ENCODE results near the gene HSD17B14.
"Not testable (repeated sequence)": the region's sequence is repeated elsewhere in the genome, so short reads cannot be mapped to it uniquely, and the experiment has no call there.

The HSD17B14 gene

GRCh38 chr19:48836089-48837017, at the start of gene HSD17B14:
HSD17B14 (minus strand) TSS chr19:48836491; CDS start chr19:48836411, 80 bp downstream.
- no peak for DNase-seq (ENCODE audit: low read depth)

GRCh38 chr19:48883726-48884125, 47.4 kb upstream of the HSD17B14 start:
- no peak for DNase-seq (ENCODE audit: low read depth)

DNA sequence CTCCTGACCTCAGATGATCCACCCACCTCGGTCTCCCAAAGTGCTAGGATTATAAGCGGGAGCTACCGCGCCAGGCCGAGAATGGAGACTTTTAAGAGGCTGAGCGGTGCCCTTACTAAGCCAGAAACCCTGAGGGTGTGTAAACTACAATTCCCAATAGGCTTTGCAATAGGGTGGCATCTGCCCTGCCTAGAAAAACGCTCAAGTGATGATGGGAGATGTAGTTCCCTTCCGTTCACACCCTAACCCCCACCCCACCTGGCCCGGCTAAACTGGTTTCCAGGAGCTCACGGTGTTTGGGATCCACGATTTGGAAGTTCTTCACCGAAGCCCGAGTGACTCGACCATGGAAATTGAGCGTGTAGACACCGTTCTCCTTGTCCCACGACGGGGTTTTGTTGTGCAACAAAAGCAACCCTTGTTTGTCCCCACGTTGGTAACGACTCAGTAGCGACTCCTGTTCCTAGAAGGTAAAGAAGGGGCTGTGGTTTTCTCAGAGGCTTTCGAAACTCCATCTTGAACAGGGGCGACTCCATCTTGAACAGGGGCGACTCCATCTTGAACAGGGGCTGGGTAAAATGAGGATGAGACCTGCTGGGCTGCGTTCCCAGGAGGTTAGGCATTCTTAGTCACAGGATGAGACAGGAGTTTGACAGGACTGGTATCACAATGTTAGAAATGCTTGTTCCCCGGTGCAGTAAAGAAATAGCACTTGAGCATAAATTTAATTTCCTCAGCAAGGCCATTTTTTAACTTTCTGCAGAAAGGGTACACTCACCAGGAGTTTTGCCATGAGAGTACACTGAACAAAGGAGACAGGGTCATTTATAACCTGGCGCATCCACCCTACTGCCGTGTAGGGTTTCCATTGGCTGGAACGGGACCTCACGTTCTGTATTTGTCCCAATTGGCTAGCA, 45.7 kb upstream of the HSD17B14 start:
- DNase-seq (ENCODE audit: low read depth), result no peak

DNA sequence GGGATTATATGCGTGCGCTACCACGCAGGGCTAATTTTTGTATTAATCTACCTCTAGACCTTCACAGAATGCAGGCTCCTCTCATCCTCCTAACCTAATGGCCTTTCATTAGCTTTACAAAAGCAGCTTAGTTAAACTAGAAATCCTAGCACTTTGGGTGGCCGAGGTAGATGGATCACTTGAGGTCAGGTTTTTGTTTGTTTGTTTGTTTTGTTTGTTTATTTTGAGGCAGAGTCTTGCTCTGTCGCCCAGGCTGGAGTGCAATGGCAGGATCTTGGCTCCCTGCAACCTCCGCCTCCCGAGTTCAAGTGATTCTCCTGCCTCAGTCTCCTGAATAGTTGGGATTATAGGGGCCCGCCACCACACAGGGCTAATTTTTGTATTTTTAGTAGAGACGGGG, 43.4 kb upstream of the HSD17B14 start:
- not testable (repeated sequence) for DNase-seq (ENCODE audit: low read depth)

GRCh38 chr19:48879025-48879637, 42.8 kb upstream of the HSD17B14 start:
- no peak for DNase-seq (ENCODE audit: low read depth)

- DNase-seq (ENCODE audit: low read depth), result no peak
Measured at GRCh38 chr19:48878196-48879024, 42.1 kb upstream of the HSD17B14 start.

- no peak for DNase-seq (ENCODE audit: low read depth)
Measured at GRCh38 chr19:48877855-48878195, 41.5 kb upstream of the HSD17B14 start.

- not testable (repeated sequence) for DNase-seq (ENCODE audit: low read depth)
Measured at GRCh38 chr19:48876043-48876981, 40.0 kb upstream of the HSD17B14 start.

DNA sequence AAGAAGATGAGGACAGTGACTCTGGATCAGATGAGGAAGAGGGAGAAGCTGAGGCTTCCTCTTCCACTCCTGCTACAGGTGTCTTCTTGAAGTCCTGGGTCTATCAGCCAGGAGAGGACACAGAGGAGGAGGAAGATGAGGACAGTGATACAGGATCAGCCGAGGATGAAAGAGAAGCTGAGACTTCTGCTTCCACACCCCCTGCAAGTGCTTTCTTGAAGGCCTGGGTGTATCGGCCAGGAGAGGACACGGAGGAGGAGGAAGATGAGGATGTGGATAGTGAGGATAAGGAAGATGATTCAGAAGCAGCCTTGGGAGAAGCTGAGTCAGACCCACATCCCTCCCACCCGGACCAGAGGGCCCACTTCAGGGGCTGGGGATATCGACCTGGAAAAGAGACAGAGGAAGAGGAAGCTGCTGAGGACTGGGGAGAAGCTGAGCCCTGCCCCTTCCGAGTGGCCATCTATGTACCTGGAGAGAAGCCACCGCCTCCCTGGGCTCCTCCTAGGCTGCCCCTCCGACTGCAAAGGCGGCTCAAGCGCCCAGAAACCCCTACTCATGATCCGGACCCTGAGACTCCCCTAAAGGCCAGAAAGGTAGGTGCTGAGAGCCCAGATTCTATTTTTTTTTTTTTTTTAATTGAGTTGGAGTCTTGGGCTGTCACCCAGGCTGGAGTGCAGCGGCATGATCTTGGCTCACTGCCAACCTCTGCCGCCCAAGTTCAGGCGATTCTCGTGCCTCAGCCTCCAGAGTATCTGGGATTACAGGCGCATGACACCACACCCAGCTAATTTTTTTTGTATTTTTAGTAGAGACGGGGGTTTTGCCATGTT, 38.2 kb upstream of the HSD17B14 start:
- no peak for DNase-seq (ENCODE audit: low read depth)

- DNase-seq (ENCODE audit: low read depth), result no peak
Measured at GRCh38 chr19:48873476-48874302, 37.4 kb upstream of the HSD17B14 start.

GRCh38 chr19:48872884-48873475, 36.7 kb upstream of the HSD17B14 start:
- DNase-seq (ENCODE audit: low read depth), result peak; percentile 61

DNA sequence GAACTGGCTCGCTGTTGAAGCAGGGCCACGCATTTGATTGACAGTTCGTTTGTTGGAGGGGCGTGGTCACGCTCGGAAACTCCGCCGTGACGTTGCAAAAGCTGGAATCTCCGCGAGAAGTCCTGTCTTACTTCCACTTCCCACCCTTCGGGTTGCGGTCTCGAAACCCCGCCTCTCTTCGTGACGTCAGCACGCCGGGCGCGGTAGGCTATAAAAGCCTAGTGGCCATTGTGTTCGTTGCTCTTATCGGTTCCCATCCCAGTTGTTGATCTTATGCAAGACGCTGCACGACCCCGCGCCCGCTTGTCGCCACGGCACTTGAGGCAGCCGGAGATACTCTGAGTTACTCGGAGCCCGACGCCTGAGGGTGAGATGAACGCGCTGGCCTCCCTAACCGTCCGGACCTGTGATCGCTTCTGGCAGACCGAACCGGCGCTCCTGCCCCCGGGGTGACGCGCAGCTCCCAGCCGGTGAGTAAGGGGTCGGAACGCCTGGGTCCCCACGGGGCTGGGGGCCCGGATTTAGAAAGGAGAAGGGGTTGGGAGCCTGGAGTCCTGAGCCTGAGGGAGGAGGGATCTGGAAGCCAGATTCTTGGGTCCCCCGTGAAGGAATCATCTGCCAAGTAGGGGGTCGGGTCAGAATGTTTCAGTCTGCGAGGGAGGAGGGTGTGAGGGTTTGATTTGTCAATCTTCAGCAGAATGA, 36.0 kb upstream of the HSD17B14 start, which contains the start of gene PPP1R15A:
Gene PPP1R15A (plus strand): TSS at position 240 of the 702 bp plus-strand sequence. CDS start 813 bp downstream, outside the sequence.
- peak; percentile 98 for DNase-seq (ENCODE audit: low read depth)

- not testable (repeated sequence) for DNase-seq (ENCODE audit: low read depth)
Measured at GRCh38 chr19:48871471-48872181, 35.3 kb upstream of the HSD17B14 start.

- no peak for DNase-seq (ENCODE audit: low read depth)
Measured at GRCh38 chr19:48870048-48870447, 33.8 kb upstream of the HSD17B14 start.

- DNase-seq (ENCODE audit: low read depth), result no peak
Measured at GRCh38 chr19:48868114-48868886, 32.0 kb upstream of the HSD17B14 start, which contains the start of gene PLEKHA4. PLEKHA4 (minus strand) TSS chr19:48868617; CDS start chr19:48867620, 997 bp downstream.

DNA sequence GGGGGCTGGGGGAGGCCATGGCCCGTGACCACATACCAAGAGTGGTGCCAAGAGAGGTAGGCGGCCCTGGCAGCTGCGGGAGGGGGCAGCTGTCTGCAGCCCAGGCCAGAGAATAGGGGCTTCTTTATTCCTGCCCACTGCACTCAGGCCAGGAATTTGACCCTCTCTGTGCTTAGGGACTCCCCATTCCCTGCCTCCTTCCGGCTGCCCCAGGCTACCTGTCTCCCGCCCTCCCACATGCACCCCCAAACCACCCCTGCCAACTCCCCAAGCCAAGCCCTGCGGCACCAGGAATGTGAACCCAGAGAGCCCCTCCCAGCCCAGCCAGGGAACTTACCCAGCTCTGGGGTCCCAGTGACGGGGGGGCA, 31.4 kb upstream of the HSD17B14 start:
- DNase-seq (ENCODE audit: low read depth), result no peak

Measured in activated T-cell treated with anti-CD3 and anti-CD28 coated beads for 1 hour (primary cell).